Stimulated activated CD8-positive, alpha-beta memory T cell treated with anti-CD3 and anti-CD28 coated beads, Interleukin-12 subunit alpha, Interleukin-12 subunit beta, amount 100 ng/mL, for 4 hours (primary cell): Measurements from ENCODE around the gene CCNF.

ENCODE experiments used
- DNase-seq: peaks from one replicate; pipeline ENCODE4 v3.0.0-alpha.2; 2020; ENCODE audit warnings: low read depth

Gene CCNF

DNA sequence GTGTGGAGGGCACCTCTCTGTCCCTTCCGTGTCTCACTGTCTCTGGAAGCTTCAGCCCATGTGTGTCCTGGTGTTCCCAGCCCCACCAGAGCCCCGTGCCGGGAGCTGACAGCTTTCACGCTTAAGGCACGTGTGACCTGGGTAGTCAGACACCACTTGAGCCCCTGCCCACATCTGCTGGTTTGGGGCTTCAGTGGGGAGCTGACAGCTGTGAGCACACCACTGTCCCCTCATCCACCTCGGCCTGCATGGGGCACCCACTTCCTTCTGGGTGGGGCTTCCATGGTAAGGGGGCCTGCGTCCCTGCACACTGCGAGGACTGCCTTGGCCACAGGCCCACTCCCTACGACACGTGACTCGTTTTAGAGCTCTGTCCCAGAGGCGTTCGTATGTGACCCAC is 28.0 kb downstream of the CCNF start:
- no peak for DNase-seq

DNA sequence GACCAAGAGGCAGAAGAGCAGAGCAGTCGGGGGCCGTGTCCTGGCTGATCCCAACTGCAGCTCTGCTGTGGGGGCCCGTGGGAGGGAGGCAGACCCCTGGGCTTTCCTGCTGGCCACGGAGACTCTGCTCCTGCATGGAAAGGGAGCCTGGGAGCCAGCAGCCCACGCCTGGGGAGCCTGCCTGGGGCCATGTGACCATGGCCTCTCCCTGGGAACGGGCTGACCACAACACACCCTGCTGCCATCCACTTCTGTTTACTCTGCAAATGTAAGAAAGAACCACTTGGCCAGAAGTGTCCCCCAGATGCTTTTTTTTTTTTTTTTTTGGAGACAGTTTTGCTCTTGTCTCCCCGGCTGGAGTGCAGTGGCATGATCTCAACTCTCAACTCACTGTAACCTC is 28.7 kb downstream of the CCNF start:
- no peak for DNase-seq

DNA sequence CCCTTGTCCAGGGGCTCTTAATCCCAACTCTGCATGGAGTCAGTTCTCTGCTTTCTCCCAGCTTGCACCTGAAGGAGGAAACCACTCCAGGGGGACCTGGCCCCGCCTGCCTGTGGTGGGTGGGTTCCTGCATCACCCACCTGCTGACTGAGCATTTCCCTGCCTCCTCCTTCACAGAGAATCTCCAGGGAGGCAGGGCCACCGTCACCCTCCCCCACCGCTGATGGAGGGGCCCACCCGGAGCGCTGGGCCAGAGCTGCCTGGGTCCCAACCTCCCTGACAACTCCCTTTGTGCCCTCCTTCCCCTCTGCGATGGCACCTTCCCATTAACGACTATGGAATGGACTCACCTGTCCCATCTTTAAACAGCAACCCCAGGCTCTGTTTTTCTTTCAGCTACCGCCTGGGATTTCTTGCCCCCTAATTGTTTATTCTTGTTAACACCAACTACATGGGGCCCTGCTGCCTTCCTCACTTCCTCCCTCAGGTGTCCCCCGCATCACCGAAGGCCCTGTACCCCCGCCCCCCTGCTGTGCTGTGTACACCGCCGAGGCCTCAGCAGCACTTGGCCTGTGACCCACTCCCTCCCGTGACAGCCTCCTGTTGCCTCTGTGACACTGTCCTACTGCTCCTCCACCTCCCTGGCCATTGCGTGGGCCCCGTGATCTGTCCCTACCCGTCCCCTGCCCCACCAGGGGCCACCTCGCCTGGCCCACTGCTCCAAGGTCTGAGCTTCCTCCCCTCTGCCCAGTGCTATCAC is 29.8 kb downstream of the CCNF start:
- DNase-seq: no peak

DNA sequence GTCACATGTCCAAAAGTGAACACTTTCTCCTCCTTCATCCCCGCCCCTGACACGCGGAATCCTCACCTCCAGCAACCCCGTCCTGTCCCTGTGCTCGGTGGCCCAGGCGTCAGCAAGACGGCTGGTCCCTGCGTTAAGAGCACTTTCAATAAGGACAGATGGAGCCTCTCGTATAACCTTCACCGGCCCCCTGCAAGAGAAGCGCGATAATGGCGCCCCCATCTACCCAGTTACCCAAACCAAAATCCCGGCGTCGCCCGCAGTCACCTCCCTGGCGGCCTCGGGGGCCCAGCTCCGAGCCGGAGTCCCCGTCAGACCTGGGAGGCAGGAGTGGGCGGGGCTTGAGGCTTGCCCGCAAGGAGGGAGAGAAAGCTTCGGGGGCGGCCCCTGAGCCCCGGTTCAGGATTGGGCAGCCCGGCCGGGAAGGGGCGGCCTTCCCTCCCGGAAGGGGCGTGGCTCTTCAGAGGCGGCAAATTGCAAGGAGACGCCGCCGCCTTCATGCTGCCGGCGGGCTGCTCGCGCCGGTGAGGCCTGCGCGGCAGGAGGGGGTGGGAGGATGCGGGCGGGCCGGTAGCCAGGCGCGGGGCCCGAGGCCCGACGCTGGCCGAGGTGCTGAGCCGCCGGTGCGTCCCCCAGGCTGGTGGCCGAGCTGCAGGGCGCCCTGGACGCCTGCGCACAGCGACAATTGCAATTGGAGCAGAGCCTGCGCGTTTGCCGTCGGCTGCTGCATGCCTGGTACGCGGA is 30.6 kb downstream of the CCNF start, which contains the start of gene TEDC2:
TEDC2 (plus strand) TSS at position 463 of the 744 bp plus-strand sequence; CDS start at position 499, 36 bp downstream.
- peak; percentile 93 for DNase-seq

DNA sequence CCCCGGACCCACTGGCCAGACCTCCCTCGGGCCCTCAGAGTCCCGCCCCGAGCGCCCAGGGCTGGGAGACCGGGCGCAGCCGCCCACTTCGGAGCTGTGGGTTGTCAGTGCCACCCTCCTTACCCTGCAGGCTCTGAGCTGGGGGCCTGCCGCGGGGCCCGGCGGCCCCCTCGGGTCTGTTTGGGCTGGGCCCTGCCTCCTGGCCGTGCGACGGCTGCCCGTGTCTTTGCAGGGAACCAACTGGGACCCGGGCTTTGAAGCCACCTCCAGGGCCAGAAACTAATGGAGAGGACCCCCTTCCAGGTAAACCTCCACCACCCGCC is 31.1 kb downstream of the CCNF start:
- no peak for DNase-seq

DNA sequence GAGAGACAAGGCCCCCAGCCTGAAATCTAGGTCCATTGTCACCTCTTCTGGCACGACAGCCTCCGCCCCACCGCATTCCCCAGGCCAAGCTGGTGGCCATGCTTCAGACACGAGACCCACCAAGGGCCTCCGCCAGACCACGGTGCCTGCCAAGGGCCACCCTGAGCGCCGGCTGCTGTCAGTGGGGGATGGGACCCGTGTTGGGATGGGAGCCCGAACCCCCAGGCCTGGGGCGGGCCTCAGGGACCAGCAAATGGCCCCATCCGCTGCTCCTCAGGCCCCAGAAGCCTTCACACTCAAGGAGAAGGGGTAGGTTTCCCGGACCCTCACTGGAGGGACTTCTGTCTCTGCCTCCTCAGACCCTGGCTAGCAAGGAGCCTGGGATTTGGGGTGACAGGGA is 31.7 kb downstream of the CCNF start:
- DNase-seq: no peak

DNA sequence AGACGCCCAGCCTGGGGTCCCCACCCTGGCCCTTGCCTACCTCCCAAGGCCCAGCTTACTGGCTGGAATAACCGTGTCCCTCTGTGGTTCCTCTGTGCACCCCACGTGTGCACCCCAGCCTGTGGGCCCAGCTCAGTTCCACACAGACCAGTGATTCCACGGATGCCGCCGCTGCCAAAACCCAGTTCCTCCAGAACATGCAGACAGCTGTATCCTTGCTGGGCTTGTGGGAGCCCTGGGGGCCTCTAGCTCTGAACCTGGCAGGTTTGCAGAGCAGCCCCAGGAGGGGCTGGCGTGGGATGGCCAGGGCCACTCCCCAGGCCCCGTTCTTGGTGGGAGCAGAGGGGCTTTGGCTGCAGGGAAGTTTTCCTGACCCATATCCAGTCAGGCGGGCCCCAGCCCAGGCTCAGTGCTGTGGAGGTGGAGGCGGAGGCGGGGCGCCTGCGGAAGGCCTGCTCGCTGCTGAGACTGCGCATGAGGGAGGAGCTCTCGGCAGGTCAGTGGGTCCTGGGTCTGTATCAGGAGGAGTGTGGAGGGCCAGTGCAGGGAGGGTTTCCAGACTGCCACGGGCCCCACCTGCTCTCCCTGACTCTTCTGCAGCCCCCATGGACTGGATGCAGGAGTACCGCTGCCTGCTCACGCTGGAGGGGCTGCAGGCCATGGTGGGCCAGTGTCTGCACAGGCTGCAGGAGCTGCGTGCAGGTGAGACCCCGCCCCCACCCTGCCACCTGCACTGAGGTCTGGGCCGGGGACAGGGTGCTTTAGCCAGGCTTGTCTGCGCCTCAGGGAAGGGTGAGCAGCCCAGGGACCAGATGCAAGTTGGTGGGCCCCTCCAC is 33.0 kb downstream of the CCNF start:
- DNase-seq: no peak

DNA sequence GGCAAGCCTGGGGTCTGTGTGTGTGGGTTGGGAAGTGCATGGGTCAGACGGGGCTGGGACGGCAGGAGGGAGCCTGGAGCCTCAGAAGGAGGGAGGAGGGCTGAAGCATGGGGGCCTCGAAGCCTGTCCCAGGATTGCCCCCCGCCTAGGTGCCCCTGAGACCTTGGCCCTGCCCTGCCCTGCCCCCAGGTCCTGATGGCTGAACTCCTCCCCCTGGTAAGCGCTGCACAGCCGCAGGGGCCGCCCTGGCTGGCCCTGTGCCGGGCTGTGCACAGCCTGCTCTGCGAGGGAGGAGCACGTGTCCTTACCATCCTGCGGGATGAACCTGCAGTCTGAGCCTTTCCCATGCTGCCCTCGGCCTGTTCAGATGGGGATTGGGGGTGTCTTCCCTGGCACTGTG is 35.1 kb downstream of the CCNF start:
- DNase-seq: no peak

DNA sequence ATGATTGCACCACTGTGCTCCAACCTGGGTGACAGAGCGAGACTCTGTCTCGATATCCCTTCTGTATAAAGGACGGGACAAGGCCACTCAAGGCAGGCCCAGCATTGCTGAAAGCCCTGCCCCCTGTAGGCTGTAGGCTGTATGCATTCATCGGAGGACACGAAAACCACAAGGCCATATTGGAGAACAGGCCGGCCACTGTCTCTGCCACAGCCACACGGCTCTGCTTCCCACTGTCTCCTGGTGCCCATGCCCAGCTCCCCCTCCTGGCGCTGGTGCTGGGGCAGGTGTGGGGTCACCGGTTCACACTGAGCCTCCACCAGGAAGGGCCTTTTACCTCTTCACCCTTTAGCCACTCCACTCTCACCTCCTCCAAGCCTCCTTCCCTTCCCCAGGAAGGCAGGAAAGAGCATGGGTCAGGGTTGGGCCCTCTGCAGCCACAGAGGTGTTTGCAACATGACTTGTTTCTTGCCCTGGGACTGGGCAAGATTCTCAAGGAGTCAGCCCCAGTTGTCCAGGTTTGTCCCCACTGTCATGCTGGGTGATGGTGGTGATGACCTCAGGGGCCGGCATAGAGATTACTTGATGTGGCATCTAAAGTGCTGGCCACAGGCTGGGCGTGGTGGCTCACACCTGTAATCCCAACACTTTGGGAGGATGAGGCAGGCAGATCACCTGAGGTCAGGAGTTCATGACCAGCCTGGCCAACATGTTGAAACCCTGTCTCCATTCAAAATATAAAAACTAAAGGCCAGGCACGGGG is 36.6 kb downstream of the CCNF start:
- no peak for DNase-seq

DNA sequence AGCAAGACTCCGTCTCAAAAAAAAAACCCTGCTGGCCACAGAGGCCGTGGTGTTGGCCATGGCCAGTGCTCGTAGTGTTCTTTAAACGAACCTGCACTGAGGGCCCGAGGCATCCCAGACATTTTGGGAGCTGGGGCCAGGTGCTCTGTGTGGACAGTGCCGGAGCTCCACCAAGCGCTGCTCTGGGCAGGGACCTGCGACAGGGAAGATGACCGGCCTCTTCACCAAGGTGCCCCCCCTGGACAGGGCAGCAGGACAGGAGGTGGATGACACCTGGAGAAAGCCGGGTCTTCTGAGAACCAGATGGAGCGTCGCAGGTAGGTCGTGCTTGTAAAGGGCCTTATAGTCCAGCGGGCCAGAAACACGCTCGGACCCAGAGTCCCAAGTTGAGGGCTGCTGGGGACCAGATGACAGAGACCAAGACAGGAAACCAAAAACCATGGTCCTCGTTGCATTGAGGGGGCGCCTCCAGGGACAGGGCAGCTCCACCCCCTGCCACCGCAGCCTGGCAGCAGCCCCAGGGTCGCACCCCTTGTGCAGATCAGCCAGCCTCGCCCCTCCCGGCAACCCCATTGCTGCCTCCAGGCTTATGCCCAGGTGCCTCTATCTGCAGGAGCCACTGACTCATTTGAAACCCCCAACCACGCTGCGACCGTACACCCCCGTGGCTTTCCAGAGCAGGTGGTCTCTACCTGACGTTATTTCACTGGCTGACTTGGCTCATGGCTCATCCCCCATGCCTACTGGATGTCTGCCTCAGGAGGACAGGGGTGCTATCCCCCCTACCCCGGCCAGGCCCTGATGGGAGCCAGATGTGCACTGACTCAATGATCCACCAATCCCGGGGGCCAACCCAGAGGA is 37.6 kb downstream of the CCNF start:
- DNase-seq: no peak

DNA sequence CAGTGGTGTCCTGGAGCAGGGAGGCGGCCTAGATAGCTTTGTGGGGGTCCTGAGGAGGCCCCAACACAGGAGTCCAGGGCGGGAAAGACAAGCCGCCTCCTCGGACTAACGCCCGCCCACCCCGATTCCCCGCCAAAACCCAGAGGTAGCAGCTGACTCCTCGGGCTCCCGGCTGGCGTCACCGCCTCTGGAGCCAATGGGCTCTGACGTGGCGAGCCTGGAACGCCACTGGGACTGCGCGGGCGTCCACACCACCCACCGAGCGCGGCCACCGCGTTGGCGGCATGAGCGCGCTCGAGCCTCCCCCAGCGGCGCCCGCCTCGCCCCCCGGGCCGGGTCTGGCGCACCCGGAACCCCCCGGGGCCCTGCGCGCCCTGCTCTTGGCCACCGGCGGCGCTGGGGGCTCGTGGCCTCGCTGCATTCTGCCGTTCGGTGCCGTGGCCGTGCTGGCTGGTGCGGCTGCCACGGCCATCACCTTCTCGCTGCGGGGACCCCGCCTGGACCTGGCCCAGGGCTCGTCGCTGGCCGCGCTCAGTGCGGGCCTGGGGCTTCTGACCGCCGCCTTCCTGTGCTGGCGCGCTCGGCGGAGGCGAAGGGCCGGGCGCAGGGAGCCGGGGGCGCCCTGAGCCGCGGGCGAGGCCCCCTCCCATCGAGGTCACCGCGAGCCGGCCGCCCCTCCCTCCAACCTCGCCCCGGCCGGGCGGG is 38.4 kb downstream of the CCNF start:
- no peak for DNase-seq

DNA sequence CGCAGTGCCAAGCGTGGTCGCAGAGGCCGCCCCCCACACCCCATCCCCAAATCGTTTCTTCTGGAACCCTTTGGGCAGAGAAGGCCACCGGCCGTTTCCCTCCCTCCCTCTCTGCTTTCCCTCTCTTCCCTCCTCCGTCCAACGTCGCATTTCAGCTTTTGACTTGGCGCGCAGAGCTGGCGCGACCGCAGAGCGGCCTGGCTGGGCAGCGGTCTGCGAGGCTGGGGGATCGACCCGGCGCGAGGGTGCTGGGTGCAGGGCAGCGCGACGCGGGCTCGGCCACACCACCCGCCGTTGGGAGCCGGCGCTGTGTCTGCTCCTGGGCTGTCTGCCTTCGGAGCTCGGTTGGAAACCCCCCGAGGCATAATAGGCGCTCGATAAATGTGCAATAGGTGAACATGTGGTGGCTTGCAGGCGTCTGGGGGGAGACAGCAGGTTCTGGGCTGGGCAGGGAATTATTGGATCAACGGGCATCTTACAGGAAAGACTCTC is 39.0 kb downstream of the CCNF start:
- no peak for DNase-seq

DNA sequence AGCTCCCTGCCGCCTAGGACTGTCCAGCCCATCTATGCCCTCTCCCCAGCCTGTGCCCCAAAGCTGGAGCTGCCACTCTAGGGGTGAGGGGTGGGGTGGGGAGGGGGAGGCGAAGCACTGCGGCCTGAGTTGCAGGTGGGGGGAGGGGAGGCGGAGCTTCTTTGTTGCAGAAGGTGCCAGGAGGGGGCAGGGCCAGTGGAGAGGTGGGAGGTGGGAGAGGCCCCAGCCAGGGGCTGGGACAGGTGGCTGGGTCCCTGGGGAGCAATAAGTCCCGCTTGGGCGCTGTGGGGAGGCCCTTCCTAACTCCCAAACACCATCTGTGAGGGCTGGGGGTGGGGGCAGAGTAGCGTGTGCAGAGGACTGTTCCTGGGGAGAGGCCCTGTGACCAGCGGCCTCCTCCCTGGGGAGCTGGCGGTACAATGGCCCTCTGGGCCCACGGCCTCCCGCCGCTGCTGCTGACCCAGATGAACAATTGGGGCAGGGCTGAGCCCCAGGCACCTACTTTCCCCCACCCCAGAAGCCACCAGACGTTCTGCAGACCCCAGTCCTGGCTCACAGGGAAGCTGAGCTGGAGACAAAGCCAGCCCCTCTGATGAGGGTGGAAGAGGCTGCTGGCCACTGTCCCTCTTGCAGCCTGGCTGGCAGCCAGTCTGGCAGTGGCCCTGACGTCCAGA is 39.6 kb downstream of the CCNF start:
- no peak for DNase-seq

DNA sequence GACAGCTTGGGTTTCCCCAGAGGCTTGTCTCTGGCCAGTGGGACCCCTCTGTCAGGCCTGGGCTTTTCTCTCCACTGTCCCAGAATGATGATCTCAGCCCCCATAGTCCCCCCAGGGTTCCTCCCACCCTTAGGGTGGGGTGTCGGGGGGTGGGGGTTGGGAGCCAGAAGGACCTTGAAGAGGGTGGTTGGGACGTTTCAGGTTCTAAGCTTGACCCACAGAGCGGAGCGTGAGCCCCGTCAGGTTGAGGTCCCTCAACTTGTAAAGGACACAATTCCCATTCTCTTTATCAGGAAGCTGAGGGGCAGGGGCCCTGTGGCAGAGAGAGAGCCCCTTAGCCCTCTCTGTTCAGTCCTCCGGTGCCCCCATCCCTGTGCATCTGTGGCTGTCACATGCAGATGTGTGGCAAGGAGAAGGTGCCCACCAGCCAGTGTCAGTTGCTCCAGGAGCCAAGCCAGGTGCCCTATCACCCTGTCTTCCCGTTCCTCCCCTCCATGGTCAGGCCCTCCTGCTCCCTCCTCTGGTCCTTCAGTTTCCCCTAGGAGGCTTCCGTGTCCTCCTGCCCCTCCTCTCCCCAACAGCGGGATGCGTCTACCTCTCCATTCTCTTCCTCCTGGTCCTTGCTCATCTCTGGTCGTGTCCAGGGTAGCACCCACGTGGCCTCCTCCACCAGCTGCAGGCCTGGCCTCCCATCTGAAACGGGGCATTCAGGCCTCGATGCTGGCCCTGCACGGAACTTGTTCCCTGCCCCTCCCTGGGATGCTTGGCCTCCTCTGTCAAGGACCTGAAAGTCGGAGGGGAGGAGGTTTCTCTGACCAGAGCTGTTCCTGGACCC is 40.4 kb downstream of the CCNF start:
- DNase-seq: no peak

DNA sequence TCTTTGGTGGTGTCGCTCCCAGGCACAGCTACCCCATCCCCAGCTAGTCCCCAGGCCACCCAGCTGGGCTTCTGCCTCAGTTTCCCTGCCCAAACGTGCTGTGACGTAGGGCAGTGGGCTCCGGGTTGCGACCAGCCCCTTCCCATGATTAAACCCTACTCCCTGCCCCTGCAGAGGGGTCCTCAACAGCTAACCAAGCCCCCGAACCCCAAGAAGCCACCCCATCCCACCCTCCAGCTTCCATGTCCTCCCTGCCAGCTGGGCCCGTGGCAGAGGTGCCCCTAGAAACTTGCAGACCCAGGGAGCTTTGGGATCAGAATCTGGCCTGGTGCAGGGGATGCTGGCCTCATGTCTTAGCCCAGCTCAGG is 41.0 kb downstream of the CCNF start:
- no peak for DNase-seq

DNA sequence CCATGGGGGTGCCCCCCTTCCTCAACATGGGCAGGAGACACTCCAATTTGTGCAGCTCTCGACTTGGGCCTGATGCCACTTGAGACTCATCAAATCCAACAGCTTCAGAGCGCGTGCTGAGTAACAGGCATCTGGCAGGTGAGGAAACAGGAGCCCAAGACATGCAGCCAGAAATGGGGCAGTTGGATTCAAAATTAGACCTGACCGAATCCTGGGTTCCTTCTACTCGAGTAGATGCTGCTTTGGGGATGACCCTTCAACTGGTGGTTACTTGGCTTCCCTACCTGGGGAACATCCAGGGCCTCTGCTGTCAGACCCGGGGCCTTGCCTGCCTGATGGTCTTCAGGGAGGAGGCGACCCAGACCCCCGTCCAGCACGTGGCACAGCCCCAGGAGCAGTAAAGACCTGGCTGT is 41.4 kb downstream of the CCNF start:
- DNase-seq: no peak

DNA sequence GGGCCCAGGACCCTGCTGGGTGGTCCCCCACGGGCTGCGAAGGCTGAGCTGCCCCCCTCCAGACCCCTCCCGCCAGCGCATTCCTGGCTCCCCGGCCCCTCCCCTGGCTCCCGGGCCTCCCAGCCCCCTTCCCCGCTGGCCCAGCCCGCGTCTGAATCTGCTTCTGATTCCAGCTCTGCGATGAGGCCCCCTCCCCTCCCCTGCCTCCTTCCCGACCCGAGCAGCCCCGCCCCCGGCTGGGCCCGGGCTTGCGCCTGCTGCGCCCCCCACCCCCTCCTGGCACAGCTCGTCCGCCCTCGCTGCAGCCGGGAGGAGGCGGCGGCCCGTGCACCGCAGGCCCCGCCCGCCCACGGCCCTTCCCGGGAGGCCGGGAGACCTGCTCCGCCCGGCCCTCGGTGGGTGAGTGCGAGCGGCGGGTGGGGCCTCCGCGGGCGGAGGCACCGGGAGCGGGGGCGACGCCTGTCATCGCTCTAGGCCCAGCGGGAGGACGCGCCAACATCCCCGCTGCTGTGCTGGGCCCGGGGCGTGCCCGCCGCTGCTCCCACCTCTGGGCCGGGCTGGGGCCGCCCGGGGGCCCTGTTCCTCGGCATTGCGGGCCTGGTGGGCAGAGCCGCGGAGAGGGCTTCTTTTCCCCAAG is 41.9 kb downstream of the CCNF start, which contains the start of gene NTN3:
NTN3 (plus strand) TSS at position 282 of the 637 bp plus-strand sequence. CDS start 405 bp downstream, outside the sequence.
- no peak for DNase-seq
